AG04449 (cell line): ENCODE measurements around the gene LHX2.

Source experiments
- CTCF ChIA-PET: fragments of 350-600 bp; formaldehyde crosslinking; extraction: SDS; loops from one replicate; lab custom pipeline; 2021; ENCODE audit warnings: antibody characterized with exemption; lab: Yijun Ruan, JAX
- POLR2A ChIA-PET: fragments of 400-600, 350-600 bp; formaldehyde crosslinking; extraction: SDS; loops from one replicate; lab custom pipeline; 2020; ENCODE audit warnings: antibody characterized with exemption, inconsistent platforms; lab: Yijun Ruan, JAX
- DNase-seq: peaks from one replicate; pipeline ENCODE4 v3.0.0-alpha.2; 2010; ENCODE audit warnings: low read depth, low spot score
- H3K4me3 ChIP-seq: 2 replicates; pipeline ENCODE4 v1.5.1; 2011; ENCODE audit warnings: low read depth, mild to moderate bottlenecking, control low read depth, low read length
- TF ChIP-seq, protein P1 (sequence below): IDR thresholded peaks from one replicate; pipeline ENCODE4 v1.5.1; 2011; ENCODE audit warnings: mild to moderate bottlenecking, moderate library complexity, low read length, control low read depth, inconsistent platforms; ENCODE audit not compliant: insufficient read depth; ENCODE audit errors: missing control alignments

Gene LHX2

GRCh38 chr9:124018730-124019697 lies 7.4 kb downstream of the LHX2 start:
- no peak overlapping the region for H3K4me3 ChIP-seq
- no peak for DNase-seq
- TF ChIP-seq, protein P1, sequence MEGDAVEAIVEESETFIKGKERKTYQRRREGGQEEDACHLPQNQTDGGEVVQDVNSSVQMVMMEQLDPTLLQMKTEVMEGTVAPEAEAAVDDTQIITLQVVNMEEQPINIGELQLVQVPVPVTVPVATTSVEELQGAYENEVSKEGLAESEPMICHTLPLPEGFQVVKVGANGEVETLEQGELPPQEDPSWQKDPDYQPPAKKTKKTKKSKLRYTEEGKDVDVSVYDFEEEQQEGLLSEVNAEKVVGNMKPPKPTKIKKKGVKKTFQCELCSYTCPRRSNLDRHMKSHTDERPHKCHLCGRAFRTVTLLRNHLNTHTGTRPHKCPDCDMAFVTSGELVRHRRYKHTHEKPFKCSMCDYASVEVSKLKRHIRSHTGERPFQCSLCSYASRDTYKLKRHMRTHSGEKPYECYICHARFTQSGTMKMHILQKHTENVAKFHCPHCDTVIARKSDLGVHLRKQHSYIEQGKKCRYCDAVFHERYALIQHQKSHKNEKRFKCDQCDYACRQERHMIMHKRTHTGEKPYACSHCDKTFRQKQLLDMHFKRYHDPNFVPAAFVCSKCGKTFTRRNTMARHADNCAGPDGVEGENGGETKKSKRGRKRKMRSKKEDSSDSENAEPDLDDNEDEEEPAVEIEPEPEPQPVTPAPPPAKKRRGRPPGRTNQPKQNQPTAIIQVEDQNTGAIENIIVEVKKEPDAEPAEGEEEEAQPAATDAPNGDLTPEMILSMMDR = no peak
- ChIA-PET CTCF (interaction anchor here (1.6 to 1.8 kb wide), 2 partner anchors 20 to 22 kb away, joined by 5 to 9 read pairs; no protein-coding TSS in a partner anchor), POLR2A (no interaction called here)

DNA sequence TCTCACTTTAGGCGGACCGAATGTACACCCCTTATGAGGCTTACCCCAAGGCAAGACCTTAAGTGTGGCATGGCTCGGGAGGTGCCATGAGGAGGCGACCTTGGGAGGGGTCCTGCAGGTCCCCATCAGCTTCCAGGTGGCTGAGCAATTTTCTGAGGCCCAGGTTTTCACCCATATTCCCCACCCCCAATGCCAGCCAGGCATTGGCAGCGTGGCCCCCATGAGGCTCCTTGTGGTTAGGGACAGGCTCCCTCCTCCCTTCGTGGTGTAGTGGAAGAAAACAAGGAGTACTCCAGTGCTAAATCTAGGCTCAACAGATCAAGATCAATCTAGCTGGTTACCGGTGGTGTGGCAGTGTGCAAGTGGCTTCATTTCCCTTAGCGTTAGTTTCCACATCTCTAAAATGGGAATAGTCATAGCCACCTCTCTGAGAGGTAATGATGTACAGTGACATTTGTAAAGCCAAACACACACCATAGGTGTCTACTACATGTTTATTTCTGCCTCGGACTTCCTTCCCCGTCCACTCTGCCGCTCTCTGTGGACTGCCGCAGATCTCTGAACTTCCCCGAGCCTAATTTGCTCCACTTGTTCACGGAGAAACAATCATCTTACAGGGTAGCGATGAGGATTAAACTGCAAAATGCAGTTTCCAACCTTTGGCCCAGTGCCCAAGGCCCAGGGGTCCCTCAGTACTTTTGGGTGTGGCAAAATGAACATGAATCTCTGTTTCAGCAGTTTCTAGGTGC lies 8.4 kb downstream of the LHX2 start:
- CTCF ChIA-PET = interaction anchor here (1.6 to 1.8 kb wide), 2 partner anchors 19 to 21 kb away, joined by 5 to 9 read pairs; no protein-coding TSS in a partner anchor
- POLR2A ChIA-PET = no interaction called here
- TF ChIP-seq, protein P1 = no peak
- no peak overlapping the region for H3K4me3 ChIP-seq
- no peak for DNase-seq

DNA sequence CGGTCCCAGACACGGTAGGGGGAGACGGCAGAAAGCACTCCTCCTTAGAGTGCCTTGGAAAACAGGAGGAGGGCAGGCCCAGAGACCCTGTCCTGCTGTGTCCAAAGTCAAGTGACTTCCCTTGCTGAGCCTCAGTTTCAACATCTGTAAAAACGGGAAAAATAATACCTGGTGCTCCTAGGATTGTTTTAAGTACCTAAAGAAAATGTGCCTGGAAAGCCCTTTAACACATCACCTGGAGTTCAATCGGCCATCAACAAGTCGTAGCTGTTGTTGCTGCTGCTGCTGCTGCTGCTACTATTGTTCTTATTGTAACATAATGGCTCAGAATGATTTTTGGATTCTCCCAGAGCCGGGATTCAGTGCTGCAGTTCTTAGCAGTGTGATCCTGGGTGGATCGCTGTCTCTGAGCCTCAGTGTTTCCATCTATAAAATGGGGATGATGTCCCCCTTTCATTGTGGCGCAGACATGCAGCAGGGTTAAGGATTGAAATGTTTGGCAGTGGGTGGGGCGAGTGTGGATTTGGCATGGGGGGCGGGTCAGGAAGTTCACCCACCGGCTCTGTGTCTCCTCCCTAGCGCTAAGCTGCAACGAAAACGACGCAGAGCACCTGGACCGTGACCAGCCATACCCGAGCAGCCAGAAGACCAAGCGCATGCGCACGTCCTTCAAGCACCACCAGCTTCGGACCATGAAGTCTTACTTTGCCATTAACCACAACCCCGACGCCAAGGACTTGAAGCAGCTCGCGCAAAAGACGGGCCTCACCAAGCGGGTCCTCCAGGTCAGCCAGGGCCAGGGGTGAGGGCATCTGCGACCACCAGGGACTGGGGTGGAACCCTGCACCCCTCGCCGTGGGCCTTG lies 9.2 kb downstream of the LHX2 start:
- ChIA-PET CTCF (no interaction called here), POLR2A (no interaction called here)
- TF ChIP-seq, protein P1 = no peak
- DNase-seq = no peak
- no peak overlapping the region for H3K4me3 ChIP-seq

DNA sequence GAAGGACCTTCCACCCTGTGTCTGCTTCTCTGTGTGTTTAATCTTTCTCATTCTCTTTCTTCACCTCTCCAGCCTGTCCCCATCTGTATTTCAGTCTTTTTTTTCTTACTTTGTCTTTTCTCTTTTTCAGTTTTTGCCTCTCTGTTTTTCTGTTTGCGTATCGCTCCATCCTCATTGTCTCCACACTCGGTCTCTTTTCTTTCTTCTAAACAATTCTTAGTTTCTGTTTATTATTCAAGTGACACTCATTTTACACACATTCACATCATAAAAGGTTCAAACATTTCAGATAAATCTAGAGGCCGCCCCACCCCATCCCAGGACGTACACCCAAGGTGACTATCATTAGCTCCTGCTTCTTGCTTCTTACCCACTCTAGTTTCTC lies 9.8 kb downstream of the LHX2 start:
- no peak for DNase-seq
- CTCF ChIA-PET = no interaction called here
- TF ChIP-seq, protein P1 = no peak
- no peak overlapping the region for H3K4me3 ChIP-seq
- POLR2A ChIA-PET = no interaction called here

GRCh38 chr9:124022201-124023121 lies 10.9 kb downstream of the LHX2 start:
- no peak for DNase-seq
- POLR2A ChIA-PET = interaction anchor here (0.6 kb wide), 1 partner anchor 18 kb away, joined by 3 read pairs; no protein-coding TSS in a partner anchor
- CTCF ChIA-PET = interaction anchor here (1.3 kb wide), 1 partner anchor 18 kb away, joined by 5 read pairs; no protein-coding TSS in a partner anchor
- no peak overlapping the region for H3K4me3 ChIP-seq
- TF ChIP-seq, protein P1 = no peak
